Hematopoietic multipotent progenitor cell treated with erythropoietin and hydrocortisone succinate and interleukin-3 and kit ligand, for 17 days (in vitro differentiated cells): ENCODE measurements around the gene IL4.
A peak's percentile ranks its signal among the peaks of the same experiment; 100 is the strongest.

Experiments
- DNase-seq: peaks from one replicate; pipeline ENCODE4 v3.0.0-alpha.2; 2015; ENCODE audit warnings: low spot score

Gene IL4

DNA sequence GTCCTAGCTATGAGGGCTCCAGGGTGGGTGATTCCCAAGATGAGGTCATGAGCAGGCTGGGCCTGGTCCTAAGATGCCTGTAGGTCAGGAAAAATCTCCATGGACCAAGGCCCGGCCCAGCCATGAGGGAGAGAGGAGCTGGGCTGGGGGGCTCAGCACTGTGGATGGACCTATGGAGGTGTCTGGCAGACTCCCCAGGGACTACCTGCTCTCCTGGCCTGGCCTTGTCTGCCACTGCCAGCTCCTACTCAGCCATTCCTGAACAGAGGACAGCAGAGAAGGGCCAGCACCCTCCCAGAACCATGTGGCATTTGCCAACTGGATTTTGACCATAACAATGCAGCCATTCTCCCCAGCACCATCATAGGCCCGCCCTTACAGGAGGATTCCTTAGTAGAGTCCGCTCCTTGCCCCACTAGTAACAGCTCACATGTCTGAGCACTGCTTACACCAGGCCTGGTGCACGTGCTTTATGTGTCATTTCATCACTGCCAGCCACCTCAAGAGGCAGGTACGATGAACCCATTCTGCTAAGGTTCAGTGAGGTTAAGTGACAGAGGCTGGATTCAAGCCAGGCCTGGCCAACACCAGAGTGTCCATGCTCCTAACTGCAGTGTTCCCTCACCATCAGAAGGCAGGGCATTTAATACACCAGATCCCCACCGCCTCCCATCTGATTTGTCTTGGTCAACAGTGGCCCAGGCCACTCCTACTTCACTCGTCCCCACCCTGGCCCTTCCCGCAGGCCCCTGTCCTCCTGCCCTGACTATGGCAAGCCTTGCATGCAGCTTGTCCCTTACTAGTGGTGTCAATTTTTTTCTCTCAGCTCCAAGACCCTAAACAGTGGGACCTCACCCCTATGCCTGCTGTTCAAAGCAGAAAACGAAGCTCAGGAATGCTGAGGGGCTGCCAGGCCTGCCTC, 15.1 kb upstream of the IL4 start:
- no peak for DNase-seq

DNA sequence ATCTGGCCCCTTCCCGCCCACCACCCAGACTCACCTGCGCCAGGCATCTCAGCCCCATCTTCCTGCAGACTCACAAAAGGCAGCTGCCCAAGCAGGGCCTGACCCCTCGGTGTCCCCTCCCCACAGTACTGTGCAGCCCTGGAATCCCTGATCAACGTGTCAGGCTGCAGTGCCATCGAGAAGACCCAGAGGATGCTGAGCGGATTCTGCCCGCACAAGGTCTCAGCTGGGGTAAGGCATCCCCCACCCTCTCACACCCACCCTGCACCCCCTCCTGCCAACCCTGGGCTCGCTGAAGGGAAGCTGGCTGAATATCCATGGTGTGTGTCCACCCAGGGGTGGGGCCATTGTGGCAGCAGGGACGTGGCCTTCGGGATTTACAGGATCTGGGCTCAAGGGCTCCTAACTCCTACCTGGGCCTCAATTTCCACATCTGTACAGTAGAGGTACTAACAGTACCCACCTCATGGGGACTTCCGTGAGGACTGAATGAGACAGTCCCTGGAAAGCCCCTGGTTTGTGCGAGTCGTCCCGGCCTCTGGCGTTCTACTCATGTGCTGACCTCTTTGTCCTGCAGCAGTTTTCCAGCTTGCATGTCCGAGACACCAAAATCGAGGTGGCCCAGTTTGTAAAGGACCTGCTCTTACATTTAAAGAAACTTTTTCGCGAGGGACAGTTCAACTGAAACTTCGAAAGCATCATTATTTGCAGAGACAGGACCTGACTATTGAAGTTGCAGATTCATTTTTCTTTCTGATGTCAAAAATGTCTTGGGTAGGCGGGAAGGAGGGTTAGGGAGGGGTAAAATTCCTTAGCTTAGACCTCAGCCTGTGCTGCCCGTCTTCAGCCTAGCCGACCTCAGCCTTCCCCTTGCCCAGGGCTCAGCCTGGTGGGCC, 13.9 kb upstream of the IL4 start:
- DNase-seq = no peak

DNA sequence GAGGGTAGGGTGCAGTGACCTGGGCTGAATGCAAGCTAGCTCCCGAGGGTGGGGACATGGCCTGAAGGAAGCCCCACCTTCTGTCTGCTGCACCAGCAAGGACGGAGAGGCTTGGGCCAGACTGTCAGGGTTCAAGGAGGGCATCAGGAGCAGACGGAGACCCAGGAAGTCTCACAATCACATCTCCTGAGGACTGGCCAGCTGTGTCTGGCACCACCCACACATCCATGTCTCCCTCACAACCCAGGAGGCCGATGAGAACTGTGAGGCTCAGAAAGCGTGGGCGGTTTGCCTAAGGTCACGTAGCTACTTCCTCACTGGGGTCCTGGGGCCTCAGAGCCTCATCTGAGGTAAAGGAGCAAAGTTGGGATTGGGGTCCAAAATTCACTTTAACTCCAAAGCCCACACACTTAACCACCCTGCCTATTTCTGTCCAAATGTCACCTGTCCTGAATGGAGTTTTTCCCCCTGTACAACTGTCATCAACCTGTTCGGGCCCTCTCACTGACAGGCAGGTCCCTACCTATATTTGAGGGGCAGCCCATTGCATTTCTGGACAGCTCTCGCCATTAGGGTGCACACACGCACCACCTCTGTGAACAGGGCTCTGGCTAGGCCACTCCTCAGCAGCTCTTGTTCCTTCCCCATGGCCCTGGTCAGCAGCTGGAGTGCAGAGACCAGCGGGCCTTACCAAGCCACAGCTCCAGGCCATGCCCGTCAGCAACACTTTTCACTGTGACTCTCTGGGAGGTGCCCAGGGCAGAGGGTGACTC, 12.4 kb upstream of the IL4 start:
- no peak for DNase-seq

DNA sequence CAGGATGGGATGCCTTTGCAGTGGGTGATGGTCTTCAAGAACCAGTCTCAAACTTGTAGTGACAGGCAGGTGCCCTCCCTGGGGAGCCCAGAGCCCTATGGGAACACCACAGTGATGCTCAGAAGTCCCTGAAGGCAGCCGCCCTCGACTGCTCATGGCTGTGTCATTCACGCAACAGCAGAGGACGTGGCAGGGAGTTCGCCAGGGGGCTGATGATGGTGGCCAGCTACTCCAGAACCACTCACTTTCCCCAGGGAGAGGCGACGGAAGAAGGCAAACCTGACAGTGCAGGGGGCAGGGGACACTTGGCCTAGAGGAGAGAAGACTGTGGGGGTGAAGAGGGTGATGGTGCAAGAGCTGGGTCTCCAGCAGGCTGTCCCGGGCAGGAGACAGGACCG, 11.8 kb upstream of the IL4 start:
- DNase-seq = no peak

DNA sequence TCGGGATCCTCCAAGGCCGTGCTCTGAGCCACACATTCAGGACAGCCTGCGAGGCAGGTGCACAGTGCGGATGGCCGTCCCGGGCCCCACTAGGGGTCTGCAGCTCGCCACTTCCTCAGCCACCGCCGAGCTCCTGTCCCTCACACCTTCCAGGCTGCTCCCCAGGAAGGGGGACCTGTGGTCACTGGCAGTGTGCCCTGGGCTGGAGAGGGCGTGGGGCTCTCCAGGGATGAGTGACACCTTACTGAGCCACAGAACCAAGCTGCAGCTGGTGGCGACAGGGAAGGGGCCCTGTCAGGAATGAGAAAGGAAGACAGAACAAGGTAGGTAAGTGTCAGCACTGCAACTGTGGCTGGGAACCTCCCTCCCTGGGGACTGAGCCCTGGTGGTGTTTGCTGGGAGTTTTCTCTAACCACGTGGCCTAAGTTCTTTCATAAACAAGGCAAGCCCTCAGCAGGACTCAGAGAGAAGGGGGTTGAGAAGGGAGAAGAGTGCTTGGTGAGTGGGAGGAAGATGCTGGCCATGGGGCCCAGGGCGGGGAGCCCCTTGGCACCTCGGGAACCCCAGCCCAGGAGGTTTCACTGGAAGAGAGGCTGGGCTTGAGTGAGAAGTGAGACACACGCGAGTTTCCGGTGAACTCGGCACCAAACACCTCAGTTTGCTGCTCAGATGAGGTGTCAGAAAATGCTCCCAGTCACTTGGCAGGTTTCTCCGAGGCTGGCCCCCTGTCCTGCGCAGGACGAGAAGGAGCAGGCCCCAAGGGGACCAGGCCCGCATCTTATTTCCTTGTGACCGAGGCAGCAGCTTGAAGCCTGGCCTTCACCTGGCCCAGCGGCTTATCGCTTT, 10.6 kb upstream of the IL4 start:
- peak; percentile 44 for DNase-seq

DNA sequence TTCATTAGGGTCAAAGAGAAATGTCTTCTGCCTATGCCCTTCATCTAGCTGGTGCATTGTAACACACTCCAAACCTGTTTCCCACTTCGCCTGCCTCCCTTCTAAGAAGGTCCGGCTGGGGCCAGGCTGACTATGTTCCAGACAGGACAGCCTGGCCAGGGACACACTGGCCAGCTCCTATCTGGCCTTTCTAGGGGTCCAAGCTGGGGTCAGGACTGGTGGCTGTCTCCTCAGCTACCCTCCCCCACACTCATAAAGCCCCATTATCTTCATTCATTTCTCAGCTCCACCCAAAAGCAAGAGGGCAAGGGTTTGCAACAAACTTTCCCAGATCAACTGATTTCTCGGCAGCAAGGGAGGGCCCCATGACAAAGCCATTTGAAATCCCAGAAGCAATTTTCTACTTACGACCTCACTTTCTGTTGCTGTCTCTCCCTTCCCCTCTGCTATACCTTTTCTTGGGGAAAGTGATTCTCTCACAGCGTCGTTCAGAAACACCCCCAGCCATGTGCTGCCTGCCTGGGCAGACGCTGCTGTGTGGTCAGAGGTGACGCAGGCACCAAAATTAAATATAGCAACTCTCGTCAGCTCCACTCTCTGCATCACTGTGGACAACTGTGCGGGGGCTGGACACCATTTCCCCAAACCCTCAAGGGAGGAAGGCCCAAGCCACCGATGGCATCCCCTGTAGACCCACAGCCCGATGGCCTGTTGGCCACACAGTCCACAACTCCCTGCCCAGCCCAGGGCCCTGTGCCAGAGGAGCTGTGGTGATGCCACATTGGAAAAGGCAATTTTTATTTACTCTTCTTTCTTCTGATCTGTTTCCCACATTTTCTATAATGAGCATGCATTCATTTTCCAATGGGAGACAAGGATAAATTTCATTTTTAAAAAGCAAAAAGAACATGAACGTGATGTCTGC, 9.8 kb upstream of the IL4 start:
- peak; percentile 24 for DNase-seq

DNA sequence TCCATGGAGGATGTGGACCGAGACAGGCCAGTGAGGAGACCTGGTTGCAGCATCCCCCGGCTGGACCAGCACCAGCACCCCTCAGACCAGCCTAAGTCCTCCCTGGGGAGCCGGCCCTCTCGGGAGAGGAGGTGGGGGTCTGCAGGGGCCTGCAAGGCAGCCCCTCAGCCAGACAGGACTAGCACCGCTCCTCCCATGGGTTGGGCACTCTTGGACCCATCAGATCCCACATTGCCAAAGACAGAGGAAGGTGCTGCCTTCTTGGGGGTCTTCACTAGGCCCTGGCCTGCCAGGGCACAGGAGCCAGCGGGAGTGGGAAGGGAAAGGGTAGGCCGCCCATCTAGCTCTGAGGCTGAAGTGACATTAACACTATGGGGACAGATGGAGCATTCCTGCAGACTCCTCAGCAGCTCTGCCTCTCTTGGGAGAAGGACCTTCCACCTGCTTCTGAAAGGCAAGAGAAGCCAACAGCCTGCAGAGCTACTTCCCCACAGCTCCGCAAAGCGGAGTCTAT, 9.0 kb upstream of the IL4 start:
- DNase-seq = no peak

DNA sequence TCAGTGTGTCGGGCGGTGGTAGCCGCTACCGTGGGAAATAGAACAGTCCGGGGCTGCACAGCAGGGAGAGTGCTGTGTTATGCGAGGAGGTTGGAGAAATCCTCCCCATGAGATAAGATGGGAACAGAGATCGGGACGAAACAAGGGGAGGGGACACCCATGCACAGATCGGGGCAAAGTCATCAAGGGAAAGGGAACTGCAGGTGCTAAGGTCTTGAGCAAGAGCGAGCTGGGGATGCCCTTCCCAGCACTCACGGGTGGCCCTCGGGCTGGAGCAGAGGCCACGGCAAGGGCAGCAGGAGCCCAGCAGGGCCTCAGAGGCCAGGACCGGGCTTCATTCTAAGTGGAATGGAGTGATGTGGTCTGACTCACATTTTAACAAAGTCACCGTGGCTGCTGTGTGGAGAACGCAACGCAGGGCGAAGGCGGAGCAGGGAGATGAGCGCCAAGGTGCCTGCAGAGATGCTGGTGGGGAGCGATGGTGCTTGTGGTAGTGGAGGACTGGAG, 8.2 kb upstream of the IL4 start:
- no peak for DNase-seq

DNA sequence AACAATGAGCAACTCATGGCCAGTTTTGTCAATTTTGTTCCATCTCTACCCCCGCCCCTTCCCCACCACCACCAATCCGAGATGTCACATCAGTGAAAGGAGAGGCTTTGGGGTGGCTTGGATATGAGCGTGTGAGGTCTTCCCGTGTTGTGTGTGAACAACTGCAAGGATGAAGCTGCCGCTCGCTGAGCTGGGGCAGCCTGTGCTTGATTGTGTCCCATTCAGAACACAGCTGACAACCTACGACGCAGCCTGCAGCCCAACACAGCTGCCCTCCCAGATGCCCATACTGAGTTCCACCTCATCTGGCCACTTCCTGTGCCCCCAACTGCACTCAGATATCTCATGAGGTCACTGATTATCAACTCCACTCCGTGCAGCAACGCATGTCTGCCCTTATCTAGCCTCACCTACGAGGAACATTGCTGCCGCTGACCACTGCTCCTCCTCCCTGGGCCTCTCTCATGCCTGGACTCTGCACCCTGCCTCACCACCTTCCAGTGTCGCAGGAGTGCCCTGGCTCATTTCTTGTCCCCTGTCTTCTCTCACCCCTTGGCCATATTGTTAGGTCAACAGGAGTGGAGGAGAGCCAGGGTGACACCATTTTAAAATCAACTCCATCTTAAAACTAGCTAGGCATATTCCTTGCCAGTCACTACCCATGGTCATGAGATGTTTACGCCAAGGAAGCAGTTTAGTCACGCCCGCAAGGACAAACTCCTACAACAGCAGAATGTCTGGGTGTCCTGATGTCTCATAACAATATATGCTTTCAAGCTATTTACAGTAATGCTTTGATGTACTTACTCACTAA, 7.3 kb upstream of the IL4 start:
- DNase-seq = no peak

DNA sequence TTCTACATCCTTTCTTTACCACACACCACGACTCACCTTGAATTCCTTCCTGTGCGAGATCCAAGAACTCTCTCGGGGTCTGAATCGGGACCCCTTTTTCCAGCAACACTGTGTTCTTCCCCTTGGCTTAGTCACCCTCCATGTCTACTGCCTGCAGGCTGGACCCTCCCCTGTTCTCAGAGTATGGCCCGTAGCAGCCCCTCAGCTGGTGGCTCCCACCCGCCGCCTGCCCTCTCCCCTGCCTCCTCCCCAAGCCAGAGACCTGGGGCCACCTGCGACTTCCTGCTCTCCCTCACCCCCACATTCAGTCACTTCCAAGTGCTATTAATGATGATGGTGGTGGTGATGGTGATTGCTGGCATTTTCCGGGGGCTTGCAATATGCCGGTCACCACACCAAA, 6.5 kb upstream of the IL4 start:
- no peak for DNase-seq

DNA sequence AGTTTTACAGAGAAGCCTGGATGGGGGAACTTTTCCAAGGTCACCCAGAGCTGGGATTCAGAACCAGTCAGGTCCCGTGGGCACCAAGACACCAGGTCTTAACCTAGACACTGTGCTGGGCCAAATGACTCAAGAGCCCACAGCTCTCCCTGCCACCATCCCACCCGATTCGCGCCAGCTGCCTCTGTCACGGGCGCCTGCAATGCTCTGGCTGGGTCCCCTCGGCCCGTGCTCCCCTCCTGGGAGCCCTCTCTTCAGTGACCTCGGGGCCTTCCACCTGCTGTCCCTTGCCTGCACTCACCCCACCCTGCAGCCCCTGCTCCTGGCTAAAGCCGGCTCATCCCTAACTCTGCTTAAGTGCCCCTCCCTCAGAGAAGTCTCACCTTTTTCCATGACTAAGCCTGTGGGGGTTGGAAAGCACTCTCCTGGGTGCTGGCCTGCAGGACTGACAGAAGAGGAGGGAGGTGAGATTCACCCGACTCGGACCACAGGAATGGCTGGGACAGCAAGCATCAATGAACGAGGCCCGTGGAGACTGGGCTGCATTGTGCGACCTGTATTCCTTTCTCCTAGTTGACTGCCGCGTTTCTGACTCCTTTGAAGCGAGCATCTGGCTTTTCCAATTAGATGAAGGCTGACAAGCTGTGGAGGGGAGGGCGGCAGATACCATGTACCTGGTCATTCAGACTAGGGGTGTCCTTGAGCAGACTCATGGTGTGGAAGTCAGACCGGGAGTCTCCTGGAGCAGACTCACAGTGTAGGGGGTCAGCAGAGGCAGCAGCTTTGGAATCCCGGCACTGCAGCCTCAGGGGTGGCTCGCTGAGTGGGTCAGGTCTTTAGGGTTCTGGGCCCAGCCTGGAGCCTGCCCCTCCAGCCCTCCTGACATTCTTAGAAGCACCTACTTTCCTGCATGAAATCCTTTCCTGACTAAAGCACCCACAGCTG, 5.8 kb upstream of the IL4 start:
- no peak for DNase-seq

DNA sequence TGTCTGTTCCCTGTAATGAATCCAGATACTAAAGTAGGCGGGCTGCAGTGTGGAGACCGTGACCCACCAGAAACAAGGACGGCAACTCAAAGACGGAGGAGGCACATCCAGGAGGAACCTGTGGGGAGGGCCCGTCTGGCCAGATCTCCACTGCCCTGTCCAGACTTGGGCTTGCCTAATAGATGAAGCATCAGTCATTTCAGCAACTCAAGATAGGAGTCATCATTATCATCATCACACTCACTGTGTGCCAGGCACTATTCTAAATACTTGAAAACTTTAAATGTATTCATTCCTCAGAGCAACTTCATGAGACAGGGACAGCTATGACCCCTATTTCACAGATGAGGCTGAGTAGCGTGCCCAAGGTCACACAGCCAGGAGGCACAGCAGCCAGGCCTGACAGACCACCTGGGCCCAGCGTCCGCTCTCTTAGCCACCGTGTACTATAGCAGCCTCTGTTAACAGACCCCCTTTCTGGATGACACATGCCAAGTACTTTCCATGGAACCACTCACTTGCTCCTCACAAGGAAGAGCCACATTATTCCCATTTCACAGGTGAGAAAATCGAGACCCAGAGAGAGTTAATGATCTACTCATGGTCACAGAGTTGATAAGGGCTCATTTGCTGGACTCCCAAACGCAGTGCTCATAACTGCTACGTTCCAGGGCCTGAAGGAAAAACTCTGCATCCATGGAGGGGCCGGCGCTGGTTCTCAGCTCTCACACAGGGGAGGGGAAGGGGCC, 4.9 kb upstream of the IL4 start:
- DNase-seq = no peak

DNA sequence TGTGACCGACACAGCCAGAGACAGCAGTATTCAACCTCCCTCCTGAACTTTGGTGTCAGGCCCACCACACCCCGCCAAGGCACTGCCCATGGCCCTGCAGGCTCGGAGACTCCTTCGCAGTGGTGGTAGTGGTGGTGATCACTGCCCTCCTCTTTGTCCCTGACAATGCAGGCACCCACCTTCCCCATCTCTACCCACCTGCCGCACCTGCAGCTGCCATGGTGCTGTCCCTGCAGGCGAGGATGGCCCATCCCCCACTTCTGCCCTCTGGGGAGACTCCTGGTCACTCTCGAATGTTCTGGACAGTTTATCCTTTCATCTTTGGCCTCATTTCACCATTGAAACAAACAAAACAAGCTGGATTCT, 4.4 kb upstream of the IL4 start:
- DNase-seq = no peak

DNA sequence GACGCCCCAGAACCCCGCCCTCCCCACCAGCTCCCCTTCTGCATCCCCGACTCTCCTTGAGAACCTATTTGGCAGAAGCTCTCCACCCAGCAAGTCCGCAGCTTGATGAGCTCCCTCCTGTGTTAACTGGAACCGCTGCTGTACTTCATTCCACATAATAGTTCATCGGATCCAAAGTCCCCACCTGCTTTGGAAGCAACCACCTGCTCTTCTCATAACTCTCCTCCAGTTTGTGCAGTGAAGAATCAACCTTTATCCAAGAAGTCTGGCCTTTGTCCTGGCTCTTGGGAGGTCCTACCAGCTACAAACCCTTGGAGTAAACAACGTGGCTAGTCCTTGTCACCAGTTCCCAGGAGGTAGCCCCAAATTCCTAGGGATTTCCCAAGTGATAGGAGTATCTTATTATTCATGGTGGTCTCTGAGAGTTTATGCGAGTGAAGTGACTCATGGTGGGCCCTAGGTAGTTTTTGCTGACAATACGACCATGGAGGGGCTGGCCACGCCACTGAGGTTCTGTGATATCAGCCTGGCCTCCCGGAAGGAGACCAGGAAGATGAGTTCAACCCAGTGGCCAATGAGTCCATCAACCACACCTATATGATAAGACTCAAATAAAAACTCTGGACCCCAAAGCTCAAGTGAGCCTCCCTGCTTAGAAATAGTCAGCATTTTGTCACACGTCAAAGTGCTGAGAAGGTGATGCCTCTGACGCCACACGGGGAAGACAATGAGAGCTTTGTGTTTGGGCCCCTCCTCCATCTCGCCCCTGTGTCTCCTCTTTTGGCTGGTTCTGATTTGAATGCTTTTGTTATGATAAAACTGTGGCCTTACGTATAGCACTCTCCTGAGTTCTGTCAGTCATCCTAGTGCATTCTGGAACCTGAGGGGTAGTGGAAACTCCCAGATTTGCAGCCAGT, 3.6 kb upstream of the IL4 start:
- DNase-seq = no peak

DNA sequence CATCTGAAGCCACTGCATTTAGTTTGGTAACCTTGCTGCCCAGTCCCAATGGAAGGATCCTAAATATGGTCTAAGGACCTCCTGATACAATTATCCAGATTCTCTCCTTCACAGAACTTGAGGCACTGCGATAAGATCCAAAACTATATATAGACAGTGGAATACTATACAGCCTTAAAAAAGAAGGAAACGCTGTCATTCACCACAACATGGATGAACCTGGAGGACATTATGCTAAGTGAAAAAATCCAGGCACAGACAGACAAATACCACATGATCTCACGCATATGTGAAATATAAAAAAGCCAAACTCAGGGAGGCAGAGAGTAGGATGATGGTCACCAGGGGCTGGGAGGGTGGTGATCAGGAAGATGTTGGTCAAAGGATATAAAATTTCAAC, 2.8 kb upstream of the IL4 start:
- no peak for DNase-seq

DNA sequence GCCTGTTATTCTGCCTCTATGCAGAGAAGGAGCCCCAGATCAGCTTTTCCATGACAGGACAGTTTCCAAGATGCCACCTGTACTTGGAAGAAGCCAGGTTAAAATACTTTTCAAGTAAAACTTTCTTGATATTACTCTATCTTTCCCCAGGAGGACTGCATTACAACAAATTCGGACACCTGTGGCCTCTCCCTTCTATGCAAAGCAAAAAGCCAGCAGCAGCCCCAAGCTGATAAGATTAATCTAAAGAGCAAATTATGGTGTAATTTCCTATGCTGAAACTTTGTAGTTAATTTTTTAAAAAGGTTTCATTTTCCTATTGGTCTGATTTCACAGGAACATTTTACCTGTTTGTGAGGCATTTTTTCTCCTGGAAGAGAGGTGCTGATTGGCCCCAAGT, 301 bp upstream of the IL4 start:
- peak; percentile 36 for DNase-seq
